ELF-1 (cell line): ENCODE results near the gene USP25.

Experiments used
- DNase-seq: peaks from one replicate; pipeline ENCODE4 v3.0.0-alpha.2; 2016; ENCODE audit warnings: low read depth, low spot score

The USP25 gene, protein sequence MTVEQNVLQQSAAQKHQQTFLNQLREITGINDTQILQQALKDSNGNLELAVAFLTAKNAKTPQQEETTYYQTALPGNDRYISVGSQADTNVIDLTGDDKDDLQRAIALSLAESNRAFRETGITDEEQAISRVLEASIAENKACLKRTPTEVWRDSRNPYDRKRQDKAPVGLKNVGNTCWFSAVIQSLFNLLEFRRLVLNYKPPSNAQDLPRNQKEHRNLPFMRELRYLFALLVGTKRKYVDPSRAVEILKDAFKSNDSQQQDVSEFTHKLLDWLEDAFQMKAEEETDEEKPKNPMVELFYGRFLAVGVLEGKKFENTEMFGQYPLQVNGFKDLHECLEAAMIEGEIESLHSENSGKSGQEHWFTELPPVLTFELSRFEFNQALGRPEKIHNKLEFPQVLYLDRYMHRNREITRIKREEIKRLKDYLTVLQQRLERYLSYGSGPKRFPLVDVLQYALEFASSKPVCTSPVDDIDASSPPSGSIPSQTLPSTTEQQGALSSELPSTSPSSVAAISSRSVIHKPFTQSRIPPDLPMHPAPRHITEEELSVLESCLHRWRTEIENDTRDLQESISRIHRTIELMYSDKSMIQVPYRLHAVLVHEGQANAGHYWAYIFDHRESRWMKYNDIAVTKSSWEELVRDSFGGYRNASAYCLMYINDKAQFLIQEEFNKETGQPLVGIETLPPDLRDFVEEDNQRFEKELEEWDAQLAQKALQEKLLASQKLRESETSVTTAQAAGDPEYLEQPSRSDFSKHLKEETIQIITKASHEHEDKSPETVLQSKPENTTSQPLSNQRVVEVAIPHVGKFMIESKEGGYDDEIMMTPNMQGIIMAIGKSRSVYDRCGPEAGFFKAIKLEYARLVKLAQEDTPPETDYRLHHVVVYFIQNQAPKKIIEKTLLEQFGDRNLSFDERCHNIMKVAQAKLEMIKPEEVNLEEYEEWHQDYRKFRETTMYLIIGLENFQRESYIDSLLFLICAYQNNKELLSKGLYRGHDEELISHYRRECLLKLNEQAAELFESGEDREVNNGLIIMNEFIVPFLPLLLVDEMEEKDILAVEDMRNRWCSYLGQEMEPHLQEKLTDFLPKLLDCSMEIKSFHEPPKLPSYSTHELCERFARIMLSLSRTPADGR

DNA sequence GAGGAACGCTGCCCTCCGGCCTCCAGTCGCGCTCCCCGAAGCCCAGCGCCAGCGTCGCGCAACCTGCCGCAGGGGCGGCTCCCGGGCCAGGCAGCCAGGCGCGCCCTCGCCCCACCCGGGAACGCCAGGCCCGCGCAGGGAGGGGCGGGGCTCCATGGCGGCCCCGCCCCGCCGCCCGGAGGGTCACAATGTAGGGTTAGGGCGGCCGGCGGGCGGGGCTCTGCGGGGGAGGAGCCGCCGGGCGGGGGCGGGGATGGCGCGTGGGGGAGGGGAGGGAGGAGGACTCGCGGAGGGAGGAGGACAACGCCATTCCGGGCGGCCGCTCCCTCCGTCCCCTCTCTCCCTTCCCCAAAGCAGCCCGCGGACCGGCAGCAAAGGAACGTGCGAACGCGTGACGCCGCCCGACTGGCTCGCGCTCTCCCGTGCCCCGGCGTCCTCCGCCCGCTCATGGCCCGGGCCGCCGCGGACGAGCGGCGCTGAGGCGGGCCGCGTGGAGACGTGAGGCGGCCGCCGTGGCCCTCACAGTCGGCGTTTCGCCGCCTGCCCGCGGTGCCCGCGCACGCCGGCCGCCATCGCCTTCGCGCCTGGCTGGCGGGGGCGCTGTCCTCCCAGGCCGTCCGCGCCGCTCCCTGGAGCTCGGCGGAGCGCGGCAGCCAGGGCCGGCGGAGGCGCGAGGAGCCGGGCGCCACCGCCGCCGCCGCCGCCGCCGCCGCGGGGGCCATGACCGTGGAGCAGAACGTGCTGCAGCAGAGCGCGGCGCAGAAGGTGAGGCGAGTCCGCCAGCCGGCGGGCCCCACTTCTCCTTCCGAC lies at the start of gene USP25:
TSS of gene USP25 (plus strand) at position 309 of the 810 bp plus-strand sequence. CDS start at position 721, 412 bp downstream.
- DNase-seq, result peak; percentile 84

DNA sequence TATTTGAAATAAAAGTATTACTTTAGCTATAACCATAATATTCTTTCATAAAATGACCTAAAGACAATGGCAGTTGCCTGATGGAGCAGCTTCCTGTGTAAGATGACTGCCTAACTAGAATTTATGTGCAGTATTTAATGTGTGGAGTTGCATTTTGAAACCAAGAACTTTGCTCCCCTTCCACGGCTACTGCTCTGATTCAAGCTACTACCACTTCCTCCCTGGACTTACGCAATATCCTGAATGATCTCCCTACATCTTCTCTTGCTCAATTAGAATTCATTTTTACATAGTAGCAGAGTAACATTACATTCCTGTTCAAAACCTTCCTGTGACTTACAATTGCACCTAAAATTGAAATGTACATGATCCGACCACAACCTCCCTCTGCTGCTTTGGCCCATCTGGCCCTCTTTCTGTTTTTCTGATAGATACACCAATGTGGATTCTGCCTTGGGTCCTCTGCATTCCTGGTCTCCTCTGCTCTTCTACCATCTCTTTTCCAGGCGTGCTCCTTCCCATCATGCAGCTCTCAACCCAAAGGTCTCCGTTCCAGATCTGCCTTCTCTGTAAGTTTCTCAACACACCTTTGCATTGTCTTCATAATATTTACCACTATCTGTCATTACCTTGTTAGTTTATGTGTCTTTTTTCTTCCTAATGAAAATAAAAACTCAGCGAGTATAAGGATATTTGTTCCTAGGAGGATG lies 47.4 kb upstream of the USP25 start:
- DNase-seq, result no peak

DNA sequence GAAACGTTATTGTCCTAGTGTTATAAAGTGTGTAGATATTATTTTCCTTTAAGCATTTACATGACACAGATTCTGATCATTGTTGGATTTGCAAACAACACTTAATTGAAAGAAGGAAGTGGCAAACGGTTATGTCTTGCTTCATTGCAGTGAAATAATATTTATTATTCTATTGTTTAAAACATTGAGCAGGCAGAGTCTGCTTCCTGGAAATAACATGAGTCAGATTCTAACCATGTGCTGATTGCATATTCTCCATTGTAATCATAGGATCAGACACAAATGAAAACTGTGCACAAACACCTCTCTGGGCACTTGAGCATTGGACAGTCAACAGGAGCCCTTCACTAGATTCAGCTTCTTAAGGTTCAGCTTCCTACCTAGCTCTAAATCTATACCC lies 46.8 kb upstream of the USP25 start:
- no peak for DNase-seq

DNA sequence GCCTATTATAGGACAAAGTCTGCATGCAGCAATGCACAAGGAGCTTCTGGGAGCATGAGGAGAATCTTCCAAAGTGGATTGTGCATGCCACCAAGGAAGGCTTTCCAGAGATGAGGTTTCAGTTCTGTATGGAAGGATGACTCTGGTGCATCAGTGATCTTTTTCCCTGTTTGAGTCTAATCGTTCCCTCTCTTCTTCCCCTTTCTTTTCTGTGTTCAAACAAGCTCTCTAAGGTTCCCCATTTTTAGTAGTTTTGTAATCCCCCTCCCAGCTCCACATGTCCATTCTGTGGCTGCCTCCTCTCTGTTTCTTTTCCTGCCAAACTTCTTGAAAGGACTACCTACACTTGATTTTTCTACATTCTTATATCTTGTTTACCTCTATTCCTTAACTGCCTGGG lies 43.3 kb upstream of the USP25 start:
- DNase-seq, result no peak

DNA sequence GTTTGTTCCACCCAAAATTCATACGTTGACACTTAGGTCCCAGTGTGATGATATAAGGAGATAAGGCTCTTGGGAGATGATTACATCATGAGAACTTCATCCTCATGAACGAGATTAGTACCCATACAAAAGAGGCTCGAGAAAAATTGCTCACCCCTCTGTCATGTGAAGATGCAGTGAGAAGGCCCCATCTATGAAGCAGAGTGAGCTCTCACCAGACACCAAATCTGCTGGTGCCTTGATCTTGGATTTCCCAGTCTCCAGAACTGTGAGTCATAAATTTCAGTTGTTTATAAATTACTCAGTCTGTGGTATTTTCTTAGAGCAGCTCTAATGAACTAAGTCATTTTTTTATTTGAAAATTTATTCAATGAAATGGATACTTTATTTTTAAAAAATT lies 42.6 kb upstream of the USP25 start:
- no peak for DNase-seq

DNA sequence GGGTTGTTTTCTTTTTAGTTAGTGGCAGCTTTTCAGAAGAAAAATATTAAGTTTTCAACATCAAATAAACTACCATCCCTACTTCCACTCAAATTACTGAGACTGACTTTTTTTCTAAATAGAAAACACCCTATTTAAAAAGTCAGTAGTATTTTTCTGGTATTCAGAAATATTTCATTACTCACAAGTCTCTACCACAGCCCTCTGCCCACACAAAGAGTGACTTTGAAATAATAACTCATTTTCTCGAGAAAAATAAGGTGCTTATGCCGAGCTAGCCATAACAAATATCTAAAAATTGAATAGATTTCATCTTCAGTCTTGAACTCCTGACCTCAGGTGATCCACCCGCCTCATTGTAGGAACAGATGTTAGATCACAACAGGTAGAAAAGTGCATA lies 41.8 kb upstream of the USP25 start:
- DNase-seq, result no peak

DNA sequence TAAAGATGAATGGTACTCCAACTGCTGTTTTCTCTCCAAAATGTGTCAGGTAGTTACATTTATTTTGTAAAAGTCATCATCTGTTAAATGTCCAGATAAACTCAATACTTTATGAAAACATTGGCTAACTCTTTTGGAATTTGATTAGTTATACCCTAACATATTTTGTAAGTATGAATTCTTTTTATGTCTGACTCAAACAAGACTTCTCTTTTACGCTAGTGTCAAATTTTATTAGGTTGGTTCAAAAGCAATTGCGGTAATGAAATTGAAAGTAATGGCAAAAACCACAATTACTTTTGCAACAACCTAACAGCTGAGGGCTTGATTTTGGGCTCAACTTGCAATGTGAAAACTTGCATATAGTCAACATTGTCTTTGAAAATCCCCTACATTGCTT lies 41.0 kb upstream of the USP25 start:
- DNase-seq, result no peak

DNA sequence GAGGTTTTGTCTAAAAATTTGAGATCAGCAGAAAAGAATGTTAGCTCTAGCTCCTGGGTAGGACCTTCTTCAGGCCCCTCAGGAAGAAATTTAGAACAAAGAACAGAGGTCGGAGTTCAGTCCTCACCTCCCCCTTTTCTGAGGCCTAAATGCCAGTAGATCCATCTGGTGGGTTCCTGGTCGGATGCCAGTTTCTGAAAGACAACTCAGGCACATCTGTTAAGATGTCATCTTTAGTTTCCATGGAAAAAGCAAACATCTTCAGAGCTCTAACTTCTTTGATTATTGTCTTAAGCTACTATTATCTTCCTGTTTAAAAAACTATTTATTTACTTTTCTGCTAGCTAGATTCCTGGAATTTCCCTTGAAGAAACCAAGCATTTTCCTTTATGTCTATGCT lies 37.1 kb upstream of the USP25 start:
- no peak for DNase-seq

DNA sequence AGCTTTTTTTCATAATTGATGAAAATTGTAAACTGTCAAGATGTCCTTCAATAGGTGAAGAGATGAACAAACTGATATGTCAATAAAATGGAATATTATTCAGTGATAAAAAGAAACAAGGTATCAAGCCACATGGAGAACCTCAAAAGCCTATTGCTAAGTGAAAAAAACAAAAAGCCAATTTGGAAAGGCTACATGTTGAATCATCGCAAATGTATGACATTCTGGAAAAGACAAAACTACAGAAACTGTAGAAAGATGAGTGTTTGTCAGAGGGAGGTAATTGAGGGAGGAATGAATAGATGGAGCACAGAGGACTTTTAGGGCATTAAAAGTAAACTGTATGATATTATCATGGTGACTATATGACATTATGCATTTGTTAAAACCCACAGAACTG lies 34.5 kb upstream of the USP25 start:
- no peak for DNase-seq

DNA sequence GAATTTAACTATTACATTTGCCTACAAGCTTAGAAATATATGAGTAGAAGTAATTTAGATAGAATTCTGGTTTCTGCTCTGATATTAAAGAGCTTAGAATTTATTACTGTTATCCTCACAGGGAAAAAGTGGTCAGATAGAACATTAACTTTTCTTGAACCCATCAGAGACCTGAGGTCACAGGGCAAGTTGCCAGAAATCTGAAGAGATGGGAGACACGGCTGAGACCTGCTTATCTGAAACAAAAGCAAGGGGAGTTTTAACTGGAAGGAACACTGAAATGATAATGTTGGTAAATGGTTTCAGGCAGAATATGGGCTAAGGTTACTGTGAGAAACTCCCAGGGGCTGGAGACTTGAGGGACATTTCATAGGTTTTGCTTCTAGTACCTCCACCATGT lies 28.0 kb upstream of the USP25 start:
- DNase-seq, result no peak

DNA sequence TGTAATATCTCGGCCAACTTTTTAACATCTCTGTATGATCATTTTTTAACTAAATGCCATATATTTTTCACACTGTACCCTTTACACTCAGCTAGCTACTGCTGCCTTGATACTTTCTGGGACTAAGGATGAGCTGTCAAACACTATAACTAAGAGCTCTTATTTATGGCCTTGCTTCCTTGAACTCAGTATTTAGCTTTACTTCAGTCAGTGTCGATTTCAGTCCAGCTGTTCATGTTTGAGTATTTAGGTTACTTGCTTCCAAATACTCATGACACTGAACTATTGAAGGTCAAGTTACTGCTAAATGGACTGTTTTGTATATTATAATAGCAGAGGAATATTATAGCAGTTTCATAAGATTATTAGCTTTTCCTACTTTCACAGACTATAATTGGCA lies 25.9 kb upstream of the USP25 start:
- no peak for DNase-seq

DNA sequence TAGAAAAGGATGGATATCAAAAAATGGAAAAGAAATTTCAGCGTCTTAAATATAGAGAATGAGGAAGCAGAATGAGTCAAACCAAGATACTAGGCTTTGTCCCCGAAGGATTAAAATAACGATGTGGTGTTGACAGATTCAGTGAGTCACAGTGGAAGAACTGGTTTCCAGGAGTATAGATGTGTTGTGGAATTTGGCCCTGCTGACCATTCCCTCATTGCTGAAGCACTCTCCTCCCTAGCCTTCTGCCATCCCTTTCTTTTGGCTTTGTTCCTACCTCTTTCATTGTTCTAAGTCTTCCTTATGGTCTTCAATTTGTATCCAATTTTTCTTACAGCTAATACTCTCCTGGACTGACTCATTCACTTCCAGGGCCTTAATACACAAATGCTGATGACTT lies 23.1 kb upstream of the USP25 start:
- DNase-seq, result peak; percentile 62

DNA sequence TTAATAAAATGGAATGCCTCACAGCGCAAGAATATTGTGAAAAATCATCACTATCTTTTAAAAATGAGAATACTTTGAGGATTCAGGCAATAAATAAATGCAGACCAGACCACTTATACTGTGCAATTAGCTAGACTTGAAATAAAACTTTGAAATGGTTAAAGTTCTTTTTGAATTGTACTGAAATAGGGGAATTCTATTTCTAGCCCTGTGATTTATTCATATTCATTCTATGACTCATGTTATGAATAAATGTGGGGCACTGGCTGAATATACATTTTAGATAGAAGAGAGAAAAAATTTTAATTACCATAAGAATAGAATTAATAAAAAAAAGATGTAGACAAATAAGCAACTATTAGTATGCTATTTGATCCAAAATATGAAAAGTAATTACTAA lies 16.4 kb upstream of the USP25 start:
- no peak for DNase-seq

DNA sequence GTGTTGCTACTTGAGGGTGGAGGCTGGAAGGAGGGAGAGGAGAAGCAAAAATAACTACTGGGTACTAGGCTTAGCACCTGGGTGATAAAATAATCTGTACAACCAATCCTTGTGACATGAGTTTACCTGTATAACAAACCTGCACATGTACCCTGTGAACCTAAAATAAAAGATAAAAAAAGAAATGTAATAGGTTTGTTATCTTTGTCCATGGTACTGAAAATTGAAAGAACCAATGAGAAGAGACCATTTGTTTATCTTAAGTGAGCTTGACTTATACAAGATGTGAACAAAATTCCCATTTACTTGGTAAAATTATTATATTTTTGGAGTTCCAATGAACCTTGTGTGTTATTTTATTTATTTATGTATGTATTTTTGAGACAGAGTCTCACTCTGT lies 11.1 kb upstream of the USP25 start:
- DNase-seq, result no peak

DNA sequence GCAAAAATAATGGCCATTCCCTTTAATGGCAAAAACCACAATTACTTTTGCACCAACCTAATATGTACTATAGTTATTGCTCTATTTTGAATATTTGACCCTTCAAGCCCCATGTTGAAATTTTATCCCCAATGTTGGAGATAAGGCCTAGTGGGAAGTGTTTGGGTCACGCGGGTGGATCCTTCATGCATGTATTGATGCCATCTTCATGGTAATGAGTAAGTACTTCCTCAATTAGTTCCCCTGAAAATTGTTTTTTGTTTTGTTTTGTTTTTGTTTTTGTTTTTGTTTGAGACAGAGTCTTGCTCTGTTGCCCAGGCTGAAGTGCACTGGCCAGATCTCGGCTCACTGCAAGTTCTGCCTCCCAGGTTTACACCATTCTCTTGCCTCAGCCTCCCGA lies 9.8 kb upstream of the USP25 start:
- DNase-seq, result no peak

DNA sequence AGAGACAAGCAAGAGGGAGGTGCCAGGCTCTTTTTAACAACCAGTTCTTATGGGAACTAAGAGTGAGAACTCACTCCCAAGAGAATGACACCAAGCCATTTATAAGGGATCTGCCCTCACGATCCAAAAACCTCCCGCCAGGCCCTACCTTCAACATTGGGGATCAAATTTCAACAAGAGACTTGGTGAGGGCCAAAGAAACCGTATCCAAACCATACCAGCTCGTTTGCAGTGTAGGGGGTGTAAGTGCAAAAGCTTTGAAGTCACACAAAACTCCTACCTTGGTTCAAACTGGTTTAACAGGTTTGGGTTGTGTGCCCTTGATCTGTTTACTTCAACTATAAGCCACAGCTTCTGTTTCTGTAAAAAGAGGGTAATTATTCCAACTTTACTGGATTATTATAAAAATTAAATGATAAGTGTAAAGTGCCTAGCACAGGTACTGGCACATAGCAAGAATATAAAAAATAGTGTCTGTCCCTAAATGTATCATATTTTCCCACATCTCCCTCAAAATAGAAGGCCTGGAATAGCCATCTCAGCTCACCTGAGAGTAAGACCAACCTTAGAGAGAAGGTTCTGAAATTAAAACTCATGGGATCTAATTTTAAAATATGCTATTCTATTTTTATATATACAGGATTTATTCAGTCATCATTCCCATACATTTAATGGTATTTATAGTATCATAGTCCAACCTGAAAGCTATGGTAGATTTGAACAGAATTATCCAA lies 7.0 kb upstream of the USP25 start:
- DNase-seq, result peak; percentile 81

DNA sequence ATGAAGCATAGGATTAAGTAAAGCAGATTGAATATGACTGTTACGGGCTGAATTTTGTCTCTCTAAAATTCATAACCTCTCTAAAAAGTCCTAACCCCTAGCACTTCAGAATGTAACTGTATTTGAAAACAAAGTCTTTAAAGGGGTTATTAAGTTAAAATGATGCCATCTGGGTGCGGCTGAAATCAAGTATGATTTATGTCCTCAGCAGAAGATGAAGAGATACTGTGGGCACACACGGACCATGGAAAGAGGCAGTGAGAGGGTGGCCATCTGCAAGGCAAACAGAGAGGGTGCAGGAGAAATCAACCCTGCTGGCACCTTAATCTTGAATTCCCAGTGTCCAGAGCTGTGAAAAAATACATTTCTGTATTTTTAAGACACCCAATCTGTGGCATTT lies 3.8 kb upstream of the USP25 start:
- no peak for DNase-seq

DNA sequence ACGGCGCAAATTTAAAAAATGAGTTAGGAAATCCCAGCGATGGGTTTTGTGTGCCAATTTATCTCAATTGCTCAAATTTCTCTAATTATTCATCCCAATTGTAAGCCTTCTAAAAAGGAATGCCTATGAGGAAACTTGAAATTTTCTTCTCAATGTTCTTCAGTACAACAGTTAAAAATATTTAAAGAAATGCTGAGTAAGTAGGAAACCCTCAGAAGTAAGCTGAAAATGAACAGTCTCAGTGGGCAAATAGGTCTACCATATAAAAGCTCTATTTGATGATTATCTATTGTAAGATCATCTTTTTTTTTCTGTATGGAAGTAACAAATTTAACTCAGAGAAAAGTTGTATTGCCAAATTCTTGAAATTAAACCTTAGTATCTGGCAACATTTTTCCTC lies 1.7 kb upstream of the USP25 start:
- no peak for DNase-seq

DNA sequence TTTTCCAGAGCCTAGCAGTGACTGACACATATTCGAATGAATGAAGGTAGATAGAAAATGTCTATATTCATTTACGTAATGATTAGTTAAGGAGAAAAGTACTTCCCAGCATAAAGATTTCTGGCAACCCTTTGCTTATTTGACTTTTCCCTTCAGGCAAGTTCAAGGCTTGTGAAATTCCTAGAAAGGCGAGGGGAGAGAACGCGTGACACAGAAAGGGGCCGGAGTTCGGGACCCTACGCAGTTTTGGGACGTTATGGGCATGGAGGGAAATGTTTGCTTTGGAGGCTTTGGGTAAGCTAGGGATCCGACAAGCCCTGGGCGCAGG lies 472 bp upstream of the USP25 start:
- no peak for DNase-seq

DNA sequence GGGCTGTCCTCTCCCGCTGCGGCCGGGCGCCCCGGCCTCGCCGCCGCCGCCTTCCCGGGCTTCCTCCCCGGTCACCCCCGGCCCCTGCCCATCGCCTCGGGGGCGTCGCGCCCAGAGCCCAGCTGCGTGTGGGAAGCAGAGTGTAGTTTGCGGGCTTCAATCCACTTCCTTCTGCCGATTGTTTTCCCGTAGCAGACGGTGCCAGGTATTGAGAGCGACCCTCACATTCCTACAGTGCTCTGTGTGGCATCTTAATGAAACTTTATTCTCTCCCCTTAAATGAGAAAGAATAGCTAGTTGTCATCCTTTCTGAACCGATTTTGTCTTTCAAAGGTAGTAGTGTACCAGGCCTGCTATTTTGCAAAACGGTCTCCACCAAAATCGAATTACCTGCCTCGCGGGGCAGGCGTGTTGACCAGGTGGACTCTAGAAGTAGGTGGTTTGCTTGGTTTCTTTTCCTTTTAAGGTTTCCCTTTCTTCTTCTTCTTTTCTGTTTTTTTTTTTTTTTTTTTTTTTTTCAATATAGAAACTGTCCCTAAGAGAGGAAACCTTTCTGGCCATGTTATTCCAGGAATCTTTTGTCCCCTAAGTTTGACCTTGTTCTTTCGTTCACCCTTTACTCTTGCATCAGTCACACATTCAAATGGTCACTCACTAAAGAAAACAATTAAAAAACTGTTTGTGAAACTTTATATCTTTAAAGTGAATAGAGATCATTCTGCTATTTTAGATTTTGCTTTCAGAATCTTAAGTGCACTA lies 881 bp downstream of the USP25 start:
- peak; percentile 67 for DNase-seq
